Right kidney (tissue), 1 donor: Measurements from ENCODE around the gene CEBPA.
"Not testable (repeated sequence)": the region's sequence is repeated elsewhere in the genome, so short reads cannot be mapped to it uniquely, and the experiment has no call there.

Experiments
- DNase-seq: peaks from one replicate; pipeline ENCODE4 v3.0.0-alpha.2; 2016

The CEBPA gene

GRCh38 chr19:33301144-33301899 is 1.0 kb downstream of the CEBPA start:
- DNase-seq, result peak; percentile 72

DNA sequence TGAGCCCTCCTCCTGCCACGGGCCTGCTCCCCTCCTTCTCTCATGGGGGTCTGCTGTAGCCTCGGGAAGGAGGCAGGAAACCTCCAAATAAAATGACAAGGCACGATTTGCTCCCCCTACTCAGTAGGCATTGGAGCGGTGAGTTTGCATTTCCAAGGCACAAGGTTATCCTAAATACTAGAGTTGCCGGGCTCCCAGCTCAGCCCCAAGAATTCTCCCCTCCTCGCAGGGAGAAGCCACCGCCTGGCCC is 1.5 kb downstream of the CEBPA start:
- DNase-seq, result no peak

GRCh38 chr19:33300009-33300893 is 2.1 kb downstream of the CEBPA start:
- DNase-seq, result no peak

- DNase-seq, result no peak
Measured at GRCh38 chr19:33299051-33299688, 3.2 kb downstream of the CEBPA start.

- no peak for DNase-seq
Measured at GRCh38 chr19:33298146-33298911, 4.0 kb downstream of the CEBPA start.

DNA sequence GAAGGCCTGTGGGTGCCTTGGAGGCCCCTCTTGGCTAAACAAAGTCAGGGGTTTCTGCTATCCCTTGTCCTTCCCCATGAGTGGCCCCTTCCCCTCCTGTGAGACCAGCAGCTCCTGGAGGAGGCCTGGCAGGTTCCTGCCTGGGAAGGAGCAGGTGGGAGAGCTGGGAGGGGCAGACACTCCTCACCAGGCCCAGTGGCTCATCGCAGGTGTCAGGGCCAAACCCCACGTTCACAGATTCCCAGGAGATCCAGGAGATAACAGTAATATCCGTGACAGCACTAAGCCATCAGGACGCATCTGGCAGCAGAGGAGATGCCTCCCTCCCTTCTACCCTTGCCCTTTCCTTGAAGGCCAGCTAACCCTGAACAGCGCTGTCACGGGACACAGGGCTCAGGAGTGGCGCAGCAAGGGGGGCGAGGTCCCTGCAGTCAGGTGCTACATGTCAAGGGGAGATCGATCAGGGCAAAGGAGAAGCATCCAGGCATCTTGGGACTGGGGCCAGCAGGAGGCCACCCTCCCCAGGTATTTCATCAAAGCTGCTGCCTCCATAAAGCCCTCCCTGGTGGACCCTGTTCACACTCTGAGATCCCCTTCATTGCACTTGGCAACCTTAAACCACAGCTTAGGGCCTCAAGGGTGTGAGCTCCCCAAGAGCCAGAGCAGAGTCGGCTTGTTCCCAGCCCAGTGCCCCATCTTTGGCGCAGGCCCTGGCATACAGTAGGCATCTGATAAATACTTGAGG is 4.8 kb downstream of the CEBPA start:
- no peak for DNase-seq

DNA sequence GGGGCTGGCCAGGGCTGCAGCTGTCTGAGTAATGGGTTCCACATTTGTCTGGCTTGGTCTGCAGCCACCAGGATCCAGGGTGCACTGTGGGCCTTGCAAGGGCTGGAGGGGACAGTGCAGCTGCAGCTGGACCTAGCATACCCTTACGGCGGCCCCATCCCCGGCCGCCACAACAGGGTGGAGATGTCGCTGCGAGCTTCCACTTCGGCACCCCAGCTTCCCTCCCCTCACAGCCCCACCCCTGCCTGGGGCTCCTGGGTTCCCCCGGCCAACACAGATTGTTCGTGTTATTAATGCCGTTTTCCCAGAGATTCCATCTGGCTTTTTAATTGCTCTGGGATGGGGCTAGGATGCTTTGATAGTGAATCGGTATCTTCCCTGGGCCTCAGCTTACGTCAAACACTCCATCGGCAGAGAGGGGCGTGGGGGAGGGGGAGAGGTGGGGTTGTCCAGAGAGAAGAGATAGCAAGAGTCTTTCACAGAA is 5.8 kb downstream of the CEBPA start:
- no peak for DNase-seq

DNA sequence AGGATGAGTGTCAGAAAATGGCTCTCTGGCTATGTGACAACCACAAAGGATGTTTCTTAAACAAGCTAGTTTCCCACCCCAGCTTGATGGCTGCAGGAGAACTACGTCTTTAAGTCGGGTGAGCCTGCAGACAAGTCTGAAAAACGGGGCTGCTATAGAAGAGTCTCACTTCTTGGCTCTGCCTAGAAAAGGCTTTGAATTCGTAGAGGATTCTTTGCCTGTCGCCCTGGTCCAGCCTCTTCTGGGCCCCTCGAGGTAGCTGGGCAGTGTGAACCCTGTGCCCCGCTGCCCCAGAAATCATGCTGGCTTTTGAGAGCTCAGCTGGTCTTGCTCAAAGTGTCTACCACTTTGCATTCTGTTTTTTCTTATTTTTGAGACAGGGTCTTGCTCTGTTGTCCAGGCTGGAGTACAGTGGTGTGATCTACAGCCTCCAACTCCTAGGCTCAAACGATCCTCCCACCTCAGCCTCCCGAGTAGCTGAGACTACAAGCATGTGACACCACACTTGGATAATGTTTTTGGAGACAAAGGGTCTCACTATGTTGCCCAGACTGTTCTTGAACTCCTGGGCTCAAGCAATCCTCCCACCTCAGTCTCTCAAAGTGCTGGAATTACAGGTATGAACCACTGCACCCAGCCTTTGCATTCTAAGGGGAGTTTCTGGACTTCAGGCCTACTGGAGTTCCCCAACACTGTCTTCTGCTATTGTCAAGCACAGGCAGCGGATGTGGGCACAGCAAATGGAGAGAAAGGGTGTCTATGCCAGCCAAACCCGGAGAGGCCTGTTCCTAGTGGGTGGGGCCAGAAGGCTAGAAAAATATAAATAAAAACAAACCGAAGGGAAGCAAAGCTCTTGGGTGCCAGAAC is 6.5 kb downstream of the CEBPA start:
- DNase-seq, result no peak

DNA sequence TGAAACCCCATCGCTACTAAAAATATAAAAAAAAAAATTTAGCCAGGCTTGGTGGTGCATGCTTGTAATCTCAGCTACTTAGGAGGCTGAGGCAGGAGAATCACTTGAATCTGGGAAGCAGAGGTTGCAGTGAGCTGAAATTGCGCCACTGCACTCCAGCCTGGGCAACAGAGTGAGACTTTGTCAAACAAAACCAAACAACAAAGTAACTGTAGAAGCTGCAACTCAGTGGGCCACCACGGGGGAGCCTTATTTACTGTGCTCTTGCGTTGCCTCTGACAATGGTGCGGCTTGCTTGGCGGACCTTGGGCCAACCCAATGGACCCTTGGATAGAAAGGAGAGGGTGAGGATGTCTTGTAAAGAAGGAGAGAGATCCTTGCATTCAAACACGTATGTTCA is 7.3 kb downstream of the CEBPA start:
- not testable (repeated sequence) for DNase-seq

DNA sequence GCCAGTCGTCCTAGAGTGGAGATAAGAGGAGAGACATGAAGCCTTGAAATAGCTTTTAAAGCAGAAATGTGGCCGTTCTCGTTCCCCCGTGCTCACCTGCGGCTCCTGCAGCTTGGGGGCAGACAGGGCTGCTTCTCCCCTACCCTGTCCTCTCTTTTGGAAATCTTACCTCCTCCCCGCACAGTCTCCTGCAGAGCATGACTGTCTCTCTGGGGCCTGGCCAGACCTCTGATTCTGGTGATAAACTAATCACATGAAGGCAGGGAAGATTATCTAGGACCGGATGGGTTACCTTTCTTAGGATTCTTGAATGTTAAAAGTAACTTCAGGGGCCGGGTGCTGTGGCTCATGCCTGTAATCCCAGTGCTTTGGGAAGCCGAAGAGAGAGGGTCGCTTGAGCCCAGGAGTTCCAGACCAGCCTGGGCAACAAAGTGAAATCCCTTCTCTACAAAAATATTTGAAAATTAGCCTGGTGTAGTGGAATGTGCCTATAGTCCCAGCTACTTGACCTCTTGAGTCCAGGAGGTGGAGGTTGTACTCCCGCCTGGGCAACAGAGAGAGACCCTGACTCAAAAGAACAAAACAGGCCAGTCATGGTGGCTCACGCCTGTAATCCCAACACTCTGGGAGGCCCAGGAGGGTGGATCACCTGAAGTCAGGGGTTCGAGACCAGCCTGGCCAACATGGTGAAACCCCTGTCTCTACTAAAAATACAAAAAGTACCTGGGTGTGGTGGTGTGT is 8.1 kb downstream of the CEBPA start:
- no peak for DNase-seq

DNA sequence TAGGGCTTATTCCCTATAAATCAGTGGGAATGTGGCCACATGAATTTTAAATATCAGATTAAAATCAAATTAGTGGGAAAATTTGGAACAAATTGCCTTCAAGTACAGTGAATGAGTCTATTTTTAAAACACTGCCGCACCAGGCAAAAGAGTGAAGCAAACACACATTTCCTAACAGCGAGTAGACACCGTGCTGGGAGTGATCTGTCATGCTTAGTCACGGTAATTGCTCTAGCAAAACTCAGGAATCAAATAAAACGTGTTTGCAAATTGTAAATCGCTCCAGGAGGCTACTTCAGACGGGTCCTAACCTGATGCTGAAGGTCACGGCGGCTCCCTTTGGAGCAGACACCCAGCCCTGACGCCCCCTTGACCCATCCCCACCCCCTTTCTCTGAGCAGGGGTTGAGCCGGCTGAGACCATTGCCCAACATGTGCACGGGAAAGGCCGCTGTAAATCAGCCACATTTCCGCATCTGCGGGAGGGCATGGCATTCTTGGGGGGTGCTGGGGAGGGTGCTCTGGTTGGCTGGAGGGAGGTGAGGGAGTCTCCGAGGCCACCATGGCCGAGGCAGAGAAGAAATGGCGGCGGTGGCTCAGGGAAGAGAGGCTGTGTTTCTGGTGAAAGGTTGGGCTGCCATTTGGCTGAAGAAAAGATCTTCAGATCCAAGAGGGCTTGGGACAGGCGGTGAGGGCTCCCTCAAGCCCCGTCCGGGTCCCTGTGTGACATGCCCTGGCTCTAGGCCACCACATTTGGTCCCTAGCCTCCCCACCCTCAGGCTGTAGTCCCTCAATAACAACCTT is 8.9 kb downstream of the CEBPA start:
- peak; percentile 50 for DNase-seq

GRCh38 chr19:33292595-33293254 is 9.6 kb downstream of the CEBPA start:
- no peak for DNase-seq

- DNase-seq, result no peak
Measured at GRCh38 chr19:33291623-33292534, 10.5 kb downstream of the CEBPA start.

DNA sequence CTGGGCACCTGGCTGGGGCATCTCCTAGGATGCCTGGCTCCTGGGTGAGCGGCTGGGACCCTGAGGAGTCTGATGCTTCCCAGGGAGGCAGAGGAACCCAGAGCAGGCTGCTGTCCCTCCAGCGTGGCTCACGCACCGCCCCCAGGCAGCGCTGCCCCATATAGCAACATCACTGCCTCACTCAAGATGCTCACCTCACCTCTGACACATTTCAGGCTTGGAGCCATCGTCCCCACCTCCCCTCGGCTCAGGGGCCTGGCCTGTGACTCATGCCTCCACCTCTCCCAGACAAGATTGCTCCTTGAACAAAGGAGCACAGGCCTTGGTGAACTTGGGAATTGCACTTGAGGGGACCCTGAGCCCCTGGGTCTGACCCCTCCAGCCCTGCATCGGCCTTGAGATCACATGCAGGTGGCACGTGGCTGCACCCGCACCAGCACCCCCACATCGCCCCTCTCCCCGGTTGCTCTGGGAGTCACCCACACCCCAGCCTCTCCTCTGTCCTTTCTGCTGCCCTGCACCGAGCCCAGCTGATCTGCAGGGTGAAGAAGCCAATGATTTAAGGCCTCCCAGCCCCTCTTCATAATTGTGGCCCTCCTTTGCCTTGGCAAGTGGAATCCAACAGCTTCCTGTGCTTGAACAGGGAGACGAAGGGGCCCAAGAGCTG is 11.2 kb downstream of the CEBPA start:
- DNase-seq, result no peak

GRCh38 chr19:33290082-33290815 is 12.1 kb downstream of the CEBPA start:
- DNase-seq, result no peak

- DNase-seq, result no peak
Measured at GRCh38 chr19:33289261-33289660, 13.1 kb downstream of the CEBPA start.
